GM12801 (cell line): ENCODE measurements around the gene NUCKS1.

Experiments used
- CTCF ChIP-seq: IDR thresholded peaks from one replicate; pipeline ENCODE4 v1.5.1; 2011; ENCODE audit warnings: control low read depth; ENCODE audit not compliant: insufficient read length; ENCODE audit errors: extremely low read depth

Gene NUCKS1

GRCh38 chr1:205704903-205705302, 45.1 kb downstream of the NUCKS1 start:
- no peak for TF ChIP-seq CTCF

GRCh38 chr1:205703072-205703471, 46.9 kb downstream of the NUCKS1 start:
- no peak for TF ChIP-seq CTCF

GRCh38 chr1:205701891-205702290, 48.1 kb downstream of the NUCKS1 start:
- TF ChIP-seq CTCF, result no peak

GRCh38 chr1:205701420-205701819, 48.6 kb downstream of the NUCKS1 start:
- TF ChIP-seq CTCF, result no peak

- no peak for TF ChIP-seq CTCF
Observed at GRCh38 chr1:205700865-205701401, 49.0 kb downstream of the NUCKS1 start.

GRCh38 chr1:205699416-205699815, 50.6 kb downstream of the NUCKS1 start:
- TF ChIP-seq CTCF, result no peak

- TF ChIP-seq CTCF, result no peak
Observed at GRCh38 chr1:205698921-205699320, 51.1 kb downstream of the NUCKS1 start.

GRCh38 chr1:205693421-205693991, 56.5 kb downstream of the NUCKS1 start:
- no peak for TF ChIP-seq CTCF
